GM12865 (cell line): ENCODE results near the gene STXBP2.

Experiments used
- DNase-seq: peaks from one replicate; pipeline ENCODE4 v3.0.0; 2010; ENCODE audit warnings: low read depth
- H3K4me3 ChIP-seq: 2 replicates; pipeline ENCODE4 v1.5.1; 2011; ENCODE audit warnings: mild to moderate bottlenecking, low read depth, low read length, control low read depth
- CTCF ChIP-seq: IDR thresholded peaks from 2 replicates; pipeline ENCODE4 v1.5.1; 2011; ENCODE audit warnings: low read length, control low read depth, low read depth, inconsistent platforms; ENCODE audit not compliant: insufficient read depth; ENCODE audit errors: missing control alignments

The STXBP2 gene

DNA sequence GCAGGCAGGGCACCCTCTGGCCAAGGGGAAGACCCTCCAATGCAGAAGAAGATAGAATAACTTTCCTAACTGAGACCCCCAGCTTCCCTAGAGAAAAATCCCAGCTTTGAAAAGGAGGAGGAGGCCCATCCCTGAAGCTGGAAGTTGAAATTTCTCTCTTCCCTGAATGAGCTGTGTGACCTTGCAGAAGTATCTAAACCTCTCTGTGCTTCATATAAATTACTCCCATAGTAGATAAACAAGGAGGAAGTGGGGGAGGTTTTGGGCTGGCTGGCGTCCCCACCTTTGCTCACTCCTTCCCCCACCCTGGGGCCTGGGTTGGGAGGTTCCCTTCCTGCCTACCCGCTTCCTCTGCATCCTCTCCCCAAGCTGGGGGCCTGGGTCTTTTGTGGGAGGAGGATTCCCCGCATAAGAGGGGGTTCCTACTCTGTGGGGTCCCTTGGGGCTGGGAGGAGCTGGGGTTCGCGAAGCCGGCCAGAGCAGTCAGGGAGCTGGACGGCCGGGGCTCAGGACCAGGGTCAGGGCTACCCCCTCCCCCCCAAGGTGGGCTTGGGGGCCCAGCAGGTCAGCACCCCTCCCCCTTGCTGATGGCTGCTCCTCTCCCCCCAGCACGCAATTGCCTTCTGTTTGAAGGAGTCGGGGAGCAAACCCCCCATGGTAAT lies 29.6 kb upstream of the STXBP2 start:
- no peak for TF ChIP-seq CTCF
- no peak overlapping the region for H3K4me3 ChIP-seq
- no peak for DNase-seq

- DNase-seq = no peak
- TF ChIP-seq CTCF = no peak
- no peak overlapping the region for H3K4me3 ChIP-seq
Measured at GRCh38 chr19:7607874-7608560, 28.9 kb upstream of the STXBP2 start.

DNA sequence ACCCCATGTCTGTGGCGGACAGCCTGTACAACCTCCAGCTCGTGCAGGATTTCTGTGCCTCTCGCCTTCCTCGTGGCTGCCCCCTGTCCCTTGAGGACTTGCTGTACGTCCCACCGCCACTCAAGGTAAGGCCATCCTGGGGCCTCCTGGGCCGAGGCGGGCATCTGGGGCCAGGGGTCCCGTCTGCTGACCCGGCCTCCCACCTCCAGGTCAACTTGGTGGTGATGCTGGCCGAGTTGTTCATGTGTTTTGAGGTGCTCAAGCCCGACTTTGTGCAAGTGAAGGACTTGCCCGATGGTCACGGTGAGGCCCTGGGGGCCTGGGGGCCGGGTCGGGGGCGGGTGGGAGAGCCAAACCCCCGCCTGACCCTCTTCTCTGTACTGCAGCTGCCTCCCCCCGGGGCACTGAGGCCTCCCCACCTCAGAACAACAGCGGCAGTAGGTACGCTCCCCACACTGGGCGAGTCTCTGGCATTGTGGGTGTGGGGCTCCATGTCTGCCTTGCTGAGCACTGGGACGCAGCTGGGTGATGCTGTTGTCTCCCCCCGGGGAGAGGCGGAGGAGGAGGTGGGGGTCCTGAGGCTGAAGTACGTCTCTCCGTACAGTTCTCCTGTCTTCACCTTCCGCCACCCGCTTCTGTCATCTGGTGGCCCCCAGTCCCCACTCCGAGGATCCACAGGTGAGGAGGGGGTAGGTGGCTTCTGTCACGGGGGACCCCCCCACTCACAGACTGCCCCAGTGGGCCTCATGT lies 26.2 kb upstream of the STXBP2 start:
- TF ChIP-seq CTCF = no peak
- DNase-seq = no peak
- H3K4me3 ChIP-seq = no peak overlapping the region

GRCh38 chr19:7611541-7612279 lies 25.2 kb upstream of the STXBP2 start:
- no peak for TF ChIP-seq CTCF
- DNase-seq = no peak
- no peak overlapping the region for H3K4me3 ChIP-seq

GRCh38 chr19:7612282-7613274 lies 24.3 kb upstream of the STXBP2 start:
- TF ChIP-seq CTCF = no peak
- H3K4me3 ChIP-seq = no peak overlapping the region
- no peak for DNase-seq
